Fibroblast of skin of abdomen (primary cell): ENCODE results near the gene GHRL.

Experiments
- DNase-seq: peaks from one replicate; pipeline ENCODE4 v3.0.0-alpha.2; 2013

The GHRL gene

DNA sequence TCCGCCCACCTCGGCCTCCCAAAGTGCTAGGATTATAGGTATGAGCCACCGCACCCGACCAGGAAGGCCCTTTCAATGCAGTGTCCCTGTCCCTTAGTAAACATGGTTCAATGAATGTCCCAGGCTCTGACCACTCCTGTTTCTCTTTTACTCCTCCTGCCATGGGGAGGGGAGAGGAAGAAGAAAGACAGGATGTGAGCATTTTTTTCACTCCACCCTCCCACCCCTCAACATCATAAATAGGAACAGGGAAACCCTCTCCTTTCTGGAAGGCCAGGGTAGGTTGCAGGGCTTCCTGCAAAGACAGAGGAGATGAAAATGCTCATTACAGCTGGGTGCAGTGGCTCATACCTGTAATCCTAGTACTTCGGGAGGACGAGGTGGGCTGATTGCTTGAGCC lies 51.9 kb downstream of the GHRL start:
- DNase-seq: no peak

GRCh38 chr3:10238345-10239183 lies 54.2 kb downstream of the GHRL start:
- DNase-seq: no peak
